ENCODE results near the gene C11orf86.

DNA sequence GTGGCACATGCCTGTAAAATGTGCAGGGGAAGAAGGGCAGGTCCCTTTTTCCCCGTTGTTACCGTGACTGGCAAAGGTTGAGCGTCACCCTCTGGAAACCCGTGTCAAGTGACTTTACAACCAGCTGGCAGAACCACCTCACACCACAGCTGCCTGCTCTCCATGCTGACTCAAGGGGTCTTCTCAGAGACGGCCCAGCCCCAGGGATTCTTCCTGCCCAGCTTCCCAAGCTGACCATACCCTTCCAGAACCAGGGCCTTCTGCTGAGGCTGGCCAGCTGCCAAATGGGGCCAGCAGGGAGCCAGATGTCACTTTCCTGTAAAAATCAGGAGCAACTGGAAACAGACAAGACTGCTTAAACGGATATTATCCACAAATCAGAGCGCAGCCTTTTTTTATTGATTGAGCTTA lies 23.2 kb upstream of the C11orf86 start:
- TF ChIP-seq CTCF (conservative IDR thresholded peaks at IDR 0.05; ENCODE audit: low read length) (no peak), EZH2phosphoT487 (IDR thresholded peaks at IDR 0.05; ENCODE audit: borderline replicate concordance) (no peak)

All from Loucy (cell line).